Measurements from ENCODE around the gene KRTAP4-2. TPM values are rescaled to one million over a fixed set of nuclear protein-coding genes. Genes with fewer than 3 reads are reported as not detected.

KRTAP4-2 gene
- polyA plus RNA-seq, 1 of the 3 experiments (the other 2 are of a cell fraction): not detected

GRCh38 chr17:41212524-41213169, 34.6 kb upstream of the KRTAP4-2 start:
- POLR2A ChIA-PET: no interaction called here
- no peak for DNase-seq

GRCh38 chr17:41211845-41212466, 33.9 kb upstream of the KRTAP4-2 start:
- Histone ChIP-seq H4K20me1 (ENCODE audit: insufficient read depth) (no peaks in the 10 kb centered on the region), H3K4me1 (ENCODE audit: control insufficient read depth in 1 of 2, insufficient read depth in 2 of 2, low read depth in 1 of 2, low read length in 1 of 2) (no peaks in the 10 kb centered on the region), H3K9ac (no peak overlapping the region), H3K9me3 (no peaks in the 10 kb centered on the region; the same call in 1 of the 2 replicates), H3K4me3 (ENCODE audit: low read depth in 2 of 2, low read length in 1 of 2) (no peak overlapping the region), H3K36me3 (replicated peaks in 1 of 2; ENCODE audit: control insufficient read depth in 1 of 2, insufficient read depth in 2 of 2, low read length in 1 of 2) (peaks cover 0 to 7% of the 10 kb centered on the region in 2 experiments), H3K27ac (ENCODE audit: low read depth in 2 of 2, low read length in 1 of 2) (no peak overlapping the region), H2AFZ (ENCODE audit: low read depth) (no peak overlapping the region), H3K27me3 (ENCODE audit: insufficient read depth) (peaks cover 45% of the 10 kb centered on the region; the same call in 1 of the 2 replicates), H3K4me2 (no peak overlapping the region), H3F3A (replicated peaks; ENCODE audit: insufficient read depth) (no peaks in the 10 kb centered on the region), H3K9me2 (0 out of 2 replicates have a peak, but pooled peaks cover 6% of the 10 kb centered on the region), H3K79me2 (ENCODE audit: insufficient read depth) (no peaks in the 10 kb centered on the region)
- TF ChIP-seq CHD2 (IDR thresholded peaks at IDR 0.05; ENCODE audit: low read length, partially characterized antibody) (no peak), SIN3A (IDR thresholded peaks at IDR 0.05; ENCODE audit: borderline replicate concordance, low read depth, low read length) (no peak), EZH2phosphoT487 (IDR thresholded peaks at IDR 0.05; ENCODE audit: borderline replicate concordance, low read depth) (no peak), IRF3 (IDR thresholded peaks at IDR 0.05; ENCODE audit: low read depth, low read length) (no peak), RCOR1 (IDR thresholded peaks at IDR 0.05; ENCODE audit: low read length) (no peak), NFIC (IDR thresholded peaks at IDR 0.05; ENCODE audit: borderline replicate concordance) (no peak), ELF1 (IDR thresholded peaks at IDR 0.05) (no peak), POLR2AphosphoS5 (IDR thresholded peaks at IDR 0.05; ENCODE audit: low read depth, low read length) (no peak), TAF1 (IDR thresholded peaks at IDR 0.05; ENCODE audit: borderline replicate concordance, low read depth, low read length) (no peak), RXRA (IDR thresholded peaks at IDR 0.05; ENCODE audit: borderline replicate concordance, low read depth) (no peak), MXI1 (IDR thresholded peaks at IDR 0.05; ENCODE audit: low read depth, low read length) (no peak)
- TF ChIP-seq, protein P1, sequence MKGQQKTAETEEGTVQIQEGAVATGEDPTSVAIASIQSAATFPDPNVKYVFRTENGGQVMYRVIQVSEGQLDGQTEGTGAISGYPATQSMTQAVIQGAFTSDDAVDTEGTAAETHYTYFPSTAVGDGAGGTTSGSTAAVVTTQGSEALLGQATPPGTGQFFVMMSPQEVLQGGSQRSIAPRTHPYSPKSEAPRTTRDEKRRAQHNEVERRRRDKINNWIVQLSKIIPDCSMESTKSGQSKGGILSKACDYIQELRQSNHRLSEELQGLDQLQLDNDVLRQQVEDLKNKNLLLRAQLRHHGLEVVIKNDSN (IDR thresholded peaks at IDR 0.05; ENCODE audit: borderline replicate concordance, low read depth): no peak
- no peak for DNase-seq
- 0% methylated on average over 1 of the region's 1 CpG for WGBS (ENCODE audit: low lambda C conversion rate)
- ChIA-PET POLR2A (no interaction called here), CTCF (no interaction called here)

More at GRCh38 chr17:41212524-41213169, 34.6 kb upstream of the KRTAP4-2 start:
- no peak overlapping the region for H3K4me3 ChIP-seq (ENCODE audit: low read depth in 2 of 2, low read length in 1 of 2)
- whole genome bisulfite sequencing (ENCODE audit: low lambda C conversion rate): 12% methylated on average over 2 of the region's 7 CpGs
- no peaks in the 10 kb centered on the region for H3K9me3 ChIP-seq
- H3K27ac ChIP-seq (ENCODE audit: low read depth in 2 of 2, low read length in 1 of 2): no peak overlapping the region
- H3K9me2 ChIP-seq: 0 out of 2 replicates have a peak, but pooled peaks cover 6% of the 10 kb centered on the region
- H3K4me2 ChIP-seq: no peak overlapping the region
- no peak overlapping the region for H3K9ac ChIP-seq
- CTCF ChIA-PET: no interaction called here
- no peaks in the 10 kb centered on the region for H4K20me1 ChIP-seq (ENCODE audit: insufficient read depth)
- H3F3A ChIP-seq (replicated peaks; ENCODE audit: insufficient read depth): no peaks in the 10 kb centered on the region
- peaks cover 46% of the 10 kb centered on the region; the same call in 1 of the 2 replicates for H3K27me3 ChIP-seq (ENCODE audit: insufficient read depth)
- no peaks in the 10 kb centered on the region for H3K79me2 ChIP-seq (ENCODE audit: insufficient read depth)
- peaks cover 0 to 3% of the 10 kb centered on the region in 2 experiments for H3K36me3 ChIP-seq (replicated peaks in 1 of 2; ENCODE audit: control insufficient read depth in 1 of 2, insufficient read depth in 2 of 2, low read length in 1 of 2)
- TF ChIP-seq RAD21 (IDR thresholded peaks at IDR 0.05; ENCODE audit: low read length) (no peak), FOXJ3 (CRISPR knock-in tag; IDR thresholded peaks at IDR 0.05) (no peak), POLR2AphosphoS5 (IDR thresholded peaks at IDR 0.05; ENCODE audit: low read depth, low read length) (no peak), EZH2phosphoT487 (IDR thresholded peaks at IDR 0.05; ENCODE audit: borderline replicate concordance, low read depth) (no peak), GABPA (IDR thresholded peaks at IDR 0.05; ENCODE audit: low read depth) (no peak), RFX5 (IDR thresholded peaks at IDR 0.05; ENCODE audit: low read length) (no peak), JUND (IDR thresholded peaks at IDR 0.05) (no peak), RXRA (IDR thresholded peaks at IDR 0.05; ENCODE audit: borderline replicate concordance, low read depth) (no peak), MEF2A (IDR thresholded peaks at IDR 0.05; ENCODE audit: borderline replicate concordance, low read depth) (no peak), NFIC (IDR thresholded peaks at IDR 0.05; ENCODE audit: borderline replicate concordance) (no peak), TCF12 (IDR thresholded peaks at IDR 0.05) (no peak), TAF1 (IDR thresholded peaks at IDR 0.05; ENCODE audit: borderline replicate concordance, low read depth, low read length) (no peak), RCOR1 (IDR thresholded peaks at IDR 0.05; ENCODE audit: low read length) (no peak)
- TF ChIP-seq, protein P2, sequence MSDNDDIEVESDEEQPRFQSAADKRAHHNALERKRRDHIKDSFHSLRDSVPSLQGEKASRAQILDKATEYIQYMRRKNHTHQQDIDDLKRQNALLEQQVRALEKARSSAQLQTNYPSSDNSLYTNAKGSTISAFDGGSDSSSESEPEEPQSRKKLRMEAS (IDR thresholded peaks at IDR 0.05; ENCODE audit: low read depth): no peak
- no peak overlapping the region for H2AFZ ChIP-seq (ENCODE audit: low read depth)
- H3K4me1 ChIP-seq (ENCODE audit: control insufficient read depth in 1 of 2, insufficient read depth in 2 of 2, low read depth in 1 of 2, low read length in 1 of 2): no peaks in the 10 kb centered on the region

Data from SK-N-SH (cell line).